ENCODE results near the gene PLEKHO2.

PLEKHO2 gene

DNA sequence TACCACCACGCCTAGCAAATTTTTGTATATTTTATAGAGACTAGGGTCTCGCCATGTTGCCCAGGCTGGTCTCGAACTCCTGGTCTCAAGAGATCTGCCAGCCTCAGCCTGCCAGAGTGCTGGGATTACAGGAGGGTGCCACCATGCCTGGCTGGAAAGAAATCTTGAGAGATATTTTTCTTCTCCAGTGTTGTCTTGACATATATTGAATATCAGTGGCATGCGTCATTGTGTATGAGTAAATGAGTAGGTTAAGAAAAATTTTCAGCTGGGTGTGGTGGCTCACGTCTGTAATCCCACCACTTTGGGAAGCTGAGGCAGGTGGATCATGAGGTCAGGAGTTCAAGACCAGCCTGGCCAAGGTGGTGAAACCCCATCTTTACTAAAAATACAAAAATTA is 12.7 kb upstream of the PLEKHO2 start:
- no peak for DNase-seq

DNA sequence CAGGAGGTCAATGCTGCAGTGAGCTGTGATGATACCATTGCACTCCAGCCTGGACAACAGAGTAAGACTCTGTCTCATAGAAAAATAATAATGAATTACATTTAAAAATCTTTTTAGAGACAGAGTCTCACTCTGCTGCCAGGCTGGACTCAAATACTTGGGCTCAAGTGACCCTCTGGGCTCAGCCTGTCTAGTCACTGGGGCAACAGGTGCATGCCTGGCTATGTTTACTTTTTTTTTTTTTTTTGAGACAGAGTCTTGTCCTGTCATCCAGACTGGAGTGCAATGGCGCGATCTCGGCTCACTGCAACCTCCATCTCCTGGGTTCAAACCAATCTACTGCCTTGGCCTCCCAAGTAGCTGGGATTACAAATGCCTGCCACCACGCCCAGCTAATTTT is 8.0 kb upstream of the PLEKHO2 start:
- DNase-seq: no peak

DNA sequence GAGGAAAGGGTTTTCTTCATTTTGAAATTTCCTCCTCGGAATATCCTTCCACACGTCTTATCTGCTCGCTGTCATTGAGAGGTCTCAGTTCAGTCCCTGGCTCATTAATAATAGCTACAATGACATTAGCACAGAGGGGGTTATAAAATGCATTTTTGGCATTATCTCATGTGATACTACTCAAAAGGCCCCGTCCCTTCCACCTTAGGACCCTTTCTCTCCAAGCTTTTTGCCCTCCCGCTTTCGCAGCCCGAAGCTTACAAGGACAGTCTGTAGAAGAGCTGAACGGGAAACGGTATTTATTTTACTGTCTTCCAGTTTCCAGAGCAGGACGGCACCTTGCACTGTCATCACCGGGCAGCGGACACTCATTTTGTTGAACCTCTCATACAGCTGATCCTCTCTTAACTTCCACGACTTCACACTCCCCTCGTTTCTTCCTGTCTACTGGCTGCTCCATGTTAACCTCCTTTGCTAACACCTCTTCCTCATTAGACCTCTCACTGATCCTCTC is 5.6 kb upstream of the PLEKHO2 start:
- DNase-seq: no peak

DNA sequence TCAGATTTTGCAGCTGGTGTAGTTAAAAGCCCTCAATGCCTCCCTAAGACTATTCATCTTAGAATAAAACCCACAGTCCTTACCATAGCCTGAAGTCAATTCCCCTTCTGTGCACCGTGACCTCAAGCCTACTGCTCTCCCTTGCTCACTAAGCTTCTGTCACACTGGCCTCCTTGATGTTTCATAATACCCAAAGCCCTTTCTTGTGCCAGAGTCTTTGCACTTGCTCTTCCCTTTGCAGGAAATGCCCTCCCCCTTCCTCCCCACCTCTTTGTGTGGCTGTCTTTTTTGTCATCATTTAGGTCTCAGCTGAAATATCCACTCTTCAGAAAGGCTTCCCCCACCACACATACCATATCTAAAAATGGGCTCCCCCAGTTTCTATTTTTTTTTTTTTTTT is 4.2 kb upstream of the PLEKHO2 start:
- DNase-seq: peak in 2 of 5 donors; percentile 34 to 78

DNA sequence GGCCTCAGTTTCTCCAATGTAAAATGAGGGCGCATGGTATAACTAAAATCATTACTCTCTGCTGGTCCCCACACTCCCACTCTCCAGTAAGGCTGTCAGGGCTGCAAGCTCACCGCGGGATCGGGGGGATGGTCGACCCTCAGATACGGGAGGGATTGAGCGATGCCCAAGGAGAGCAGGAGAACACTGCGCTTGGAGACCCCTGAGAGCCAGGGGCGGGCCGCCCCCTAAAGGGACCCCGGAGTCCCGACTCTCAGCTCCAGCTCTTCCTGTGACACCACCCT is 713 bp upstream of the PLEKHO2 start:
- no peak for DNase-seq

DNA sequence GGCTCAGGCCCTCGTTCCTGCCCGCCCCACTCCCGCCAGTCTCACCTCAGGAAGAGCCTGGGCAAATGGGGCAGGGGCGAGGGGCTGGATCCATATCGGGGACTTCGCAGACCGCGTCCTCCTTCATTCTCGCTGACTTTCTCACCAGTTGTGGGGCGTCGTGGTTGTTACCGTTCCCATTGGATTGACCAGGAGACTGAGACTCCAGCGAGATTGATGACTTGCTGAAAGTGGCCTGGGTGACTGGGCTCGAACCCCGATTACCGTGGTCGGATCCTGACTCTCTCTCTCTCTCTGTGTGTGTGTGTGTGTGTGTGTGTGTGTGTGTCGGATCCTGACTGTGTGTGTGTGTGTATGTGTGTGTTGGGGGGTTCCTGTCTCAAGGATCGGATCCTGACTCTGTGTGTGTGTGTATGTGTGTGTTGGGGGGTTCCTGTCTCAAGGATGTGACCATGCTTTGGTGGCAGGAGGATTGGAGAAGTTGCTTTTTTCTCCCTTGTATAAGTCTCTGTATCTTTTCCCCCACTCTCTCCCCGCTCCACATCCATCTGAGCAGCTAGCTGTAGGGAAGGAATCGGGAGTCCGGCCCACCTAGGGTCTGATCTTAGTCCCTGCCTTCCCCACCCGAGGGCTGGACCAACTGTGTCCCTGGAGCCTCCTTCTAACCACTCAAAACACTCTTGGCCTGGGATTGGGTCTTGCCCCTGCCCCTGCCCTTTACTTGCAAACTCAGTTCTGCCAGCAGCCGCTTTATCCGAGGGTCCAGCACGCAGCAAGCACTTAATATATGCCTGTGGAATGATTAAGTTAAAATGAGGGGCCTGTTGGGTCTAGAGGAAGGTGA is 603 bp downstream of the PLEKHO2 start:
- no peak for DNase-seq

DNA sequence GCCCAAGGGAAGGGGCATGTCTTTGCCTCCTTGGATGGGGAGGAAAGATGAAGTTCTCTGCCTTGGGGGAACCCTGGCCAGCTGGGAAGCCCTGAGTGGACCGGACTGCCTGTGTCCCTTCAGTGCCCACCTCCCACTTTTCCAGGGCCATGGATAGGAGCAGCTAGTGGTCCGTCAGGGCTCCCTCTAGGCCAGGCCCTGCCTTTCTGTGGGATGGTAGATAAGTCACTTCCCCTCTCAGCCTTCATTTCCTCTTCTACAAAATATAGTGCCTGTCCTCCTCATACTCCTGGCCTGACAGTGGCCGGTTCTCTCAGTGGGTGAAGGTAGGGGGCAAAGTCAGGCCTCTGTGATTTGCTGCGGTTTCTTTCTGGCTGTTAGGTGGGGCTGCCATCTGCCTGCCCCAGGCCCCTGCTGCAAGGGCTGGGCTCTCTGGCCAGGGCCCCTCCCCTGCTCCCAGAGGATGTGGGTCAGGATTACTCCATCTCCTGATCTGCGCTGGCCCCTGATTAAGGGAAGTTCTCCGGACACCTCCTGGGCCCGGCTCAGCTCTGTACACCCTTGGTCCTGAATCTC is 1.4 kb downstream of the PLEKHO2 start:
- DNase-seq: no peak

DNA sequence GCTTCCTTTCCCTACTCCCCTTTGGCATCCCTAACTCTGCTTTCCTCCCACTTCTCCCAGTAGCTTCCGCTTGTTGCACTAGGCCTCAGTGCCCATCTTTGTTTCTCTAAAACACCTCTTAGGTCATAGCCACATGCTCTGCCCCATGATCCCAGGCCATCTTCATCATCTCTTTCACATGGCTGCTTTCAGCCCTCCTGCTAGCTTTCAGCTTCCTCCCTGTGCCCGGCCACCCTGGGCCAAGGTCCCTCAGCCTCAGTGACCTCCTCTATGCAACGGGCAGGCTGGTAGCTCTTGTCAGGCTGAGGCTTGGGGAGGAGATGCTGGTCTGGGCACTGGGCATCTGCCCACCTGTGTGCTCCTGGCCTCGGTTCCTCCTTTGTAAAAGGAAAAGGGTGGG is 2.3 kb downstream of the PLEKHO2 start:
- DNase-seq: no peak

DNA sequence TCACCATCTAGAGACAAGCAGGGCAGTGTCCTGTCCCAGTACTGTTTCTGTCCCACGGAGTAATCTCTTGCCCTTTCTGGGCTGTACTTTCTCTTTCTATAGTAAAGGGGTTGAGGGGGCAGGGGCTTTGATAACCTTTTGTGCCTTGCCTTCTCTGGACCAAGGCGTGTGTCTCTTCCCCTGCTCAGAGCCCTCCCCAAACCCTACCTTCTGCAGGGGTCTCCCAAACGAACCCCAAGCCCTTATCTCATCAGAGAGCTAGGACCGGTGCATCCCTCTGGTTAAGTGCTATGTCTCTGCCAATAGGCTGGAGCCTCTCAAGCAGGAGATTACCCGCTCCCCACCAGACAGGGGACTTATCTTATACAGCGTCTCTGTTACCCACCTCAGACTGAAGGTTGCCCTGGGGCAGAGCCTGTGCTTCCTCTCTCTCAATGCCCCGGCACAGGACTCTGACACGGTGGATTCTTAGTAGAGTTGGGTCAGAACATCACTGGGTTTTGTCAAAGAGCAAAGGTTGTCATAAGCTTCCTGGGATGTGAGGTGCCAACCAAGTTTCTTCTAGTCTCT is 2.9 kb downstream of the PLEKHO2 start:
- DNase-seq: peak in 1 of 5 donors; percentile 36

DNA sequence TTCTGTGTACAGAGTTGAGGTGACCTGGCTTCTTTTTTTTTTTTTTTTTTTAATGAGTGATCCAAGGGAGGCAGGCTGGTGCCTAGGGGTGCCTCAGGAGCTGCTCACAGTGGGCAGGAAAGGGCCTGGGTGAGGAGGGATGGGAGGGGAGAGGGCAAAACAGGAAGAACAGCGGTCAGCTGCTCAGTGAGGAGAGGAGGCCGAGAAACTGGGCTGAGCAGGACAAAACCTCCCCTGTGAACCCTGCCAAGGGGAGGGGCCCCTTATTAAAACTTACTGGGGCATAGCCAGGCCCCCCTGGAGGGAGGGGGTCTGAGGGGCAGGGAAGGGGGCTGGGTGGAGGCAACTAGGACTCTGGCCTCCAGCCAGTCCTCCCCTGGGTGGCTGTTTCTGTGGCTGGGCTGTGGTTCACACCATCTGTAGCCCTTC is 3.5 kb downstream of the PLEKHO2 start:
- DNase-seq: no peak

DNA sequence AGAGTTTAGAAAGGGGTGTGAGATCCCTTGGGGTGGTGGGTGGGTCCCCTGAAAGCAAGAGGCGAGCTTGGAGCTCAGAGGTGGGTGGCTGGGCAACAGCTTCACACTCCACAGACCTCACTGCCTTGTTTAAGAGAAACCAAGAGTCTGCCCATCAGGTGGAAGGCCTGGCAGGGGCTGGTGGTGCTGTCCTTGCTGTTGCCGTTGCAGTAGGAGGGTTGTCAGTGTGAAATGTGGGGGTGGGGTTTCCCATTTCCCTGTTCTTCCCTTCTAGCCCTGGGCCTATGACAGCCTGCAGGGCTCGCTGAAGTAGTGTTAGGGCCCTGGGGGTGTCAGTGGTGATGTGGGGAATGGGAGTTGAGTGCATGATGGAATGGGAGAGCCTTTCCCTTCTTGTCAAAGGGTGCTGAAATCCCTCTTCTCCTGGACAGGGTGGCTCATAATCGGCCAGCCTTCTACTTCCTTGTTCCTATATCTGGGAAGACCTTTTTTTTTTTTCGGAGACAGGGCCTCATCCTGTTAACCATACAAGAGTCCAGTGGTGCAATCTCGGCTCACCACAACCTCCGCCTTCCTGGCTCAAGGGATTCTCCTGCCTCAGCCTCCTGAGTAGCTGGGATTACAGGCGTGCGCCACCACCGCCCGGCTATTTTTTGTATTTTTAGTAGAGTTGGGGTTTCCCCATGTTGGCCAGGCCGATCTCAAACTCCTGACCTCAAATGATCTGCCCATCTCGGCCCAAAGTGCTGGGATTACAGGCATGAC is 4.3 kb downstream of the PLEKHO2 start:
- DNase-seq: no peak

DNA sequence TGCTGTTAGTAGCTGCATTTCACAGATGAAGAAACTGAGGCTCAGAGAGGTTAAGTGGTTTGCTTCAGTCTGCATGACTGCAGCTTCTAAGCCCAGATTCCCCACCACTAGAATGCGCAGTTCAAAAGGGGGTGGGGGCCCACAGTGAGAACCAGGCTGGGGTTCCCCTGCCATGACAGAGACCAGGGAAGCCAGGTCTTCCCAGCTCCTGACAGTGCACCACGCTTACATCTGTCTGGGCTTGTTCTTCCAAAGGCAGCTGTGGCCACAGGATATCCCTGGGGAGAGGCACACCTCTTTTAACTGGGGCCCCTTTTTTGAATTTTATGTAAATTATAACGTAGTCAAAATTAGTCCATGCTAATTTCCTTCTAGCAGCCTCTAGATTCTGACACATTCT is 5.3 kb downstream of the PLEKHO2 start:
- DNase-seq: no peak

DNA sequence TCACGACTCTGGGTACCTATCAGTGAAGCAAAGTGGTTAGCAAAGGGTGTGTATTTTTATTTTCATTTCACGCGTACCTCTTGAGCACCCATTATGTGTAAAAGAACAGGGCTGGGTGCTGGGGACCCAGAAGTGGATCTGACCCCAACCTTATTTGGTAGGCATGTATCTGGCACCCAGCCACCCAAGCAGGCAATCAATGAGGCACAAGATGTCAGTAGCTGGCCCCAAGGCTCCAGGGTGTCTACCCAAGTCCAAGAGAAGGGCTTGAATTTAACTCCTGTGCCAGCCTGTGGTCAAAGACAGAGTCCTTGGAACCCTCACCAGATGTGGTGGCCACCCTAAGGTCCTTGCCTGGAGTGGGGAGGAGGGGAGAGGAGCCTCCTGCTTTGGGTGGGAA is 5.7 kb downstream of the PLEKHO2 start:
- DNase-seq: no peak

DNA sequence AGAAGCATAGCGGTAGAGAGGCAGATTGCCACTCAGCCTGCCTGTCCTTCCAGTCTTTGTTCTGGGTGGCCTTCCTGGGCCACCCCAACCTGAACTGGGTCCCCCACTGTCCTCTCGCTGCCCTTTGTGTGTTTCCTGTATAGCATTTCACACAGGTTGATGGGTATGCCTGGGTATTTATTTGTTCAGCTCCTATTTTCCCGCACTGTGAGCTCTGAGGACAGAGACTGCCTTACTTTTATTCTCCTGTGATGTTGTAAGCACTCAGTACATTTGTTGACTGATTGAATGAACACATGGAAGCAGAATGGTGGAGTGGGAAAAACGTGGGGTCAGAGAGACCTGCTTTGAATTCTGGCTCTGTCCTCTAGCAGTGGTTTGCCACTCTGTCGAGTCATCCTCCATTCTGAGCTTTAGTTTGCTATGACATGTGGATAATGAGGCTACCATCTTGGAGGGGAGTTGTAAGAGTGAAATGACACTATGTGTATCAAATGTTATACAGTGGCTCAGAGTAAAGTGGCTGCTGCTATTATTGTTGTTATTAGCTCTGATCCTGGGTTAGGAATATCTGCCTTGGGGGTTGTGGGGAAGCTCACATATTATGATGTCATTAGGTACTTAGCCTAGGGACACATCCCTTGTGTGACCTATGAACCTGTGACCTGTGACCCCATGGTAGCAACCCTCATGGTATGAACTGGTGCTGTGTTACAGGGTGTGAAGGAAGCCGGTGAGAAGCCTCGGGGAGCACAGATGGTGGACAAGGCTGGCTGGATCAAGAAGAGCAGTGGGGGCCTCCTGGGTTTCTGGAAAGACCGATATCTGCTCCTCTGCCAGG is 6.4 kb downstream of the PLEKHO2 start:
- DNase-seq: no peak

DNA sequence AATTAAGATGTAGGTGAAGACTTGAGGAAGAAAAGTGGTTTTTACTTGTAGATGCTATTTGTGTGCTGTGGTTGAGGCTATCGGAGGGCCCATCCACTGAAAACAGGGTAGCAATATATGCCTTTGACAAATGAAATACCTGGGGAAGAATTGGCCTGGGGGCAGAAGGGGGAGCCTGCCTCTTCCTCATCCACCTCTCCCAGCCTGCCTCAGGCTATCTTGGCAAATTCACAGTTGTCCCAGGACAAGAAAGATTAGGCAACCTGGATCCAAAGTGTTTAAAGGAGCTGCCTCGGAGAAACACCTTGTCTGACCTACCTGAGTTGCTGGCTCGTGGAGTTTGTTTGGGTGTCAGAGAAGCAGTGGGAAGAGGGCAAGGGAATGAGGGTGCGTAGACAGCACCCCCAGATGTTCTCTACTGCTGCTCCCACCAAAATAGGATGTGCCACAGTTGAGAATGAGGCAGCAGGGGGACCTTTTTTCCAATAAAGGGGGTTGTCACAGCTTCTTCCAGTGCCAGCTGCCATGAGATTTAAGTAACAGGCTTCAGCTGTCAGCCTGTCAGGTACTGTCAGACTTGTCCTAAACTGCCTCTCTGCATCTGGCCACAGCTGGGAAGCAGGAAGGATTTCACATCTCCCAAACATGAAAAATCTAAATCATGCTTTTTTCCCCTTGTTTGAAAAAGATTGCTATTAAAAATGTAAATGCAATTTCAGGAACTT is 9.2 kb downstream of the PLEKHO2 start:
- DNase-seq: no peak

DNA sequence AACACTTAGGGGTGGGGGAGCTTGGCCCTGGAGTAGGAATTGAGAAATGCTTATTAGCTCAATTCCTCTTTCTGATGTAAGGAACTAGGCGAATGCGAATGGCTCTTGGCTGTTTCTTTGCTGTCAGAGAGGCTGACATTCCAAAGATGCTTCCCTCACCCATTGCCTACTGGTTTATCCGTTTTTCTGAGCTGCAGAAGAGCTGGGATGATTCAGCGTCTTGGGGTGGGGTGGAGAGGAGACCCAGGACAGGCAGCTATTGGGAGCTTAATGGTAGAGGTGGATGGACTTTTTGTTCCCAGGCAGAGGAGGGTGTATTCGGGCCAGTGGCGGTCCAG is 9.8 kb downstream of the PLEKHO2 start:
- DNase-seq: no peak

DNA sequence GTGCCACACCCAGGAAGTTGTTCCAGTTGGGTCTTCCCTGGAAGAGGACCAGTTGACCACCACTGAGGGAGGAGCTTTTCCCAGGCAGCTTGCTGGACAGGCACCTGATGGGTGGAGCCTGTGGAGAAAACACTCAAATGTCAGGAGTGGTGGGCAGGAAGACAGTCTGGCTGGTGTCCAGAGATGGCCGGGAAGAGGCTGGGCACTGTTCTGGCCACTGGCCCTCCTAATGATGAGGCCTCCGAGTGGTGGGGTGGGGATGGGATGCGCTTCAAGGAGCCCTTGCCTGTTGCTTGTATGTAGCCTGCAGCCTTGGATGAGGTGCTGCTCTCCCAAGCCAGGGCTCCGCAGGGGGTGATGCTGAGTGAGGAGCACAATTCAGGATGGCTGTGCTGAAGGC is 12.3 kb downstream of the PLEKHO2 start:
- no peak for DNase-seq

DNA sequence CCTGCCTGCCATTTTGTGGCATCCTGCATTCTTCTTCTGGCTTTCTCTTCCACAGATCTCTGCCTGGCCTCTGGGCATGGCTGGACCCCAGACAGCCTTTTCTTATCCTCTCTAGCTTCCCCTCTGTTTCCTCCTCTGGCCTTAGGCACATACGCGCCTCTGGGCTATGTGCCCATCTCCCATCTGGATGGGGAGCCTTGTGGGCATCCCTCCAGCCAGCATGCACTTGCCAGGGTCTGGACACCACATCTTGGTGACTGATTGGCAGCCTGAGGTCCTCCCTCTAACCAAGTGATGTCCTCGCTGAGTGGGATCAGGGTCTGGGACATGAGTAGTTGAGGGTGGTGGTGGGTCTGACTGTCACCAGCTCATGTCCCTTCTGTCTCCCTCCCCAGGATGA is 12.8 kb downstream of the PLEKHO2 start:
- no peak for DNase-seq

DNA sequence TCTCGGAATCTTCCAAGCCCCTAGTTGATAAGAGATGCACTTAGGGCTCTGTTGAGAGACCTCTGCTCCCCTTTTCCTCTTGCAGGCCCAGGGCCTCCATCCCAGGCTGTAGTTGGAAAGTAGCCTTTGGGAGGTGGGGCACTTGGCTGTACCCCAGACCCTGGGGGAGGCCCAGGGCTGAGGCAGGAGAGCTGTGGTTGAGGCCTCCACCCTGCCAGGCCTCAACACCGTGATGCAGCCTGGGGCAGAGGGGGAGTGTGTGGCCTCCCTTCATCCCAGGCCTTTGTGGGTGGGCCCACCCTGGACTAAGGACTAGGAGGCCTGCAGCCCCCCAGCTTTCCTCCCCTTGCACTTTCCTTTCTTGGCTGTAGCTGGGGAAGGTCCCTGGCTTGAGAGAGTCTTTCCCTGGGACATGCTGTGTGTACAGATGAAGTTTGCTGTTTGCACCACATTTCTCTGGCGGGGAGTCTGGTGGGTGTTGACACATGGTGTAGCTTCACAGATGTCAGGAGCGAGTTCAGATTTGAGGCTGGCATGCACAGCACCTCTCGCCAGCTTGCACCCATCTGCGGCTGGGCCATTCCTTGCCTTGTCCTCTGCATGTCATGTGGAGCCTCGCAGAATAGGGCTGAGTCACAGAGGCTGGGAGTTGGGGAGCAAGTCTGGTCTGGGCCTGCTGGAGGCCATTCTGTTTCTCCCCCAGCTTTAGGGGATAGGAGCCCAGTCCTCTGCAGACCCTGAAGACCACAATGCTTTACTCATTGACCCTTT is 13.7 kb downstream of the PLEKHO2 start:
- DNase-seq: no peak

DNA sequence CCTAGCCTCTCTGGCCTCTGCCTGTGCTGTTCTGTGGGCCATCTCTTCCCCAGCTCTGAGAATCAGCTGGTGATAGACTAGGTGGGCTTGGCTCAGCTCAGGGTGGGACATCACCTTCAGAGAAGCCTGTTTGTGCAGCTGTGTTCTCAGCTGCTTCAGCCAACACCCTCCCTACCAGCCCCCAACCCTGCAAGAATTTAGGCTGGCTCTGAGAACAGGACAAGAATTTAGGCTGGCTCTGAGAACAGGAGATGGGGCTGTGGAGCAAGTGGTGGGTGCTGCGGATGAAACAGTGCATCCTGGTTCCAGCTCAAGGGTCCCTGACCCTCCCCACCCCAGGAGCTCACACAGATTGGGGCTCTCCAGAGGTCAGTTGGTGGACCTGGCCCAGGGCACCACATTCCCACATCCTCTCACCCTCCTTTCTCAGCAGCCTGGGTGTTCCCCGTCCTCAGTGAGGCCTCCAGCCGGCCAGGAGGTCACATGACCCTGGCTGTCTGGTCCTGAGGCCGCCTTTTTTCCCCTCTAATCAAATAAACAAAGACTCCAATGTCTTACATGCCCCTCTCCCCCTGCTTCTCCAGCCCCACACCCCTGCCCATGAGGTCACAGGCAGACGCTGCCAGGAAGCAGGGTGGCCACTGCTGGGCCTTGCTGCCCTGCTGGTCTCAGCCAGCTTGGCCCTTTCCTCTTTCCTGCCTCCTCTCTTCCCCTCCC is 14.9 kb downstream of the PLEKHO2 start:
- DNase-seq: no peak

DNA sequence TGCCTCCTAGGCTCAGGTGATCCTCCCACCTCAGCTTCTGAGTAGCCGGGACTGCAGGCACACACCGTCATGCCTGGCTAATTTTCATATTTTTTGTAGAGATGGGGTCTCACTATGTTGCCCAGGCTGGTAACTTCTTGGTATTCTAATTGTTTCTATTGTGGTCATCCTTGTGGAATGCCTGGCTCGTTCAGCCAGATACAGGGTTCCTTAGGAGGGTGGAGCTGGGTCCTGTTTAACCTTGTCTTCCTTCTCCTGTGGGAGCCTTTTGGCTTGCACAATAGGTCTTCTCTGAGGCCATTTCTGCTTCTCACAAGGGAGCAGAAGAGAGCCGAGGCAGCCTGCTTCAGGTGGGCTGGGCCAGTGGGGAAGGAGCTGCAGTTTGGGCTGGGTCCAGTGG is 15.7 kb downstream of the PLEKHO2 start:
- DNase-seq: no peak
